ENCODE results near the gene KTN1. TPM values are rescaled to one million over a fixed set of nuclear protein-coding genes. Genes with fewer than 3 reads are reported as not detected.

The KTN1 gene
- total and polyA plus RNA-seq, 2 experiments from 2014 or later = 119 to 225 TPM

GRCh38 chr14:55583942-55584468, 4.0 kb downstream of the KTN1 start:
- H3K36me3 ChIP-seq (ENCODE audit: low read depth) = no peaks in the 10 kb centered on the region
- peaks cover 86% of the 10 kb centered on the region for H3K79me2 ChIP-seq (ENCODE audit: insufficient read depth)
- WGBS, 2 experiments (ENCODE audit: low coverage in 1 of 2, low lambda C conversion rate in 2 of 2, missing lambda C conversion rate in 2 of 2) = 98% methylated on average over 2 of the region's 2 CpGs
- no peak for TF ChIP-seq EZH2phosphoT487 (IDR thresholded peaks at IDR 0.05; ENCODE audit: insufficient read depth, low read depth)
- TF ChIP-seq EZH2 (IDR thresholded peaks at IDR 0.05; ENCODE audit: insufficient read depth, poor library complexity, severe bottlenecking) = no peak
- no peaks in the 10 kb centered on the region for H3K9me3 ChIP-seq (ENCODE audit: low read depth)
- no peaks in the 10 kb centered on the region for H3K9me2 ChIP-seq (ENCODE audit: insufficient read depth)
- H3K27ac ChIP-seq = no peak overlapping the region
- H3K4me2 ChIP-seq (ENCODE audit: unreplicated experiment) = no peak overlapping the region
- H3K4me1 ChIP-seq (ENCODE audit: insufficient read depth) = peaks cover 61% of the 10 kb centered on the region
- no peak overlapping the region for H3K9ac ChIP-seq
- H4K20me1 ChIP-seq (ENCODE audit: insufficient read depth) = peaks cover 26% of the 10 kb centered on the region
- H3F3A ChIP-seq (ENCODE audit: insufficient read depth) = peaks cover 23% of the 10 kb centered on the region
- H3K4me3 ChIP-seq = no peak overlapping the region
- H2AFZ ChIP-seq = no peak overlapping the region
- no peak for DNase-seq
- in situ Hi-C loops (cut with MboI) = no loop called here
- no peaks in the 10 kb centered on the region for H3K27me3 ChIP-seq (replicated peaks; ENCODE audit: insufficient read depth)

- WGBS, 2 experiments (ENCODE audit: low coverage in 1 of 2, low lambda C conversion rate in 2 of 2, missing lambda C conversion rate in 2 of 2) = 87 to 94% methylated on average over 2 of the region's 2 CpGs
- no peaks in the 10 kb centered on the region for H3K9me2 ChIP-seq (ENCODE audit: insufficient read depth)
- peaks cover 100% of the 10 kb centered on the region for H3K79me2 ChIP-seq (ENCODE audit: insufficient read depth)
- peaks cover 65% of the 10 kb centered on the region for H3K4me1 ChIP-seq (ENCODE audit: insufficient read depth)
- peak overlapping the region; percentile 4 for H3K4me2 ChIP-seq (ENCODE audit: unreplicated experiment)
- DNase-seq = peak; percentile 54
- no peaks in the 10 kb centered on the region for H3K27me3 ChIP-seq (replicated peaks; ENCODE audit: insufficient read depth)
- no peak overlapping the region for H3K9ac ChIP-seq
- in situ Hi-C loops (cut with MboI) = no loop called here
- no peak overlapping the region for H3K4me3 ChIP-seq
- H3K36me3 ChIP-seq (ENCODE audit: low read depth) = no peaks in the 10 kb centered on the region
- no peaks in the 10 kb centered on the region for H3K9me3 ChIP-seq (ENCODE audit: low read depth)
- peaks cover 26% of the 10 kb centered on the region for H4K20me1 ChIP-seq (ENCODE audit: insufficient read depth)
- H3F3A ChIP-seq (ENCODE audit: insufficient read depth) = peaks cover 32% of the 10 kb centered on the region
- H2AFZ ChIP-seq = no peak overlapping the region
- TF ChIP-seq EZH2 (IDR thresholded peaks at IDR 0.05; ENCODE audit: insufficient read depth, poor library complexity, severe bottlenecking) = no peak
- no peak for TF ChIP-seq EZH2phosphoT487 (IDR thresholded peaks at IDR 0.05; ENCODE audit: insufficient read depth, low read depth)
- peak overlapping the region; percentile 24; the same call in 1 of the 2 replicates for H3K27ac ChIP-seq
These were observed 5.8 kb downstream of the KTN1 start for GRCh38 chr14:55585854-55586253.

- in situ Hi-C loops (cut with MboI) = no loop called here
- no peak overlapping the region for H3K4me3 ChIP-seq
- WGBS, 2 experiments (ENCODE audit: low coverage in 1 of 2, low lambda C conversion rate in 2 of 2, missing lambda C conversion rate in 2 of 2) = 96 to 97% methylated on average over 2 of the region's 2 CpGs
These were observed 6.4 kb downstream of the KTN1 start for GRCh38 chr14:55586411-55586810.

GRCh38 chr14:55587847-55588246, 7.8 kb downstream of the KTN1 start:
- peaks cover 32% of the 10 kb centered on the region for H3F3A ChIP-seq (ENCODE audit: insufficient read depth)
- H3K4me3 ChIP-seq = no peak overlapping the region
- peak overlapping the region; percentile 51 for H3K27ac ChIP-seq
- H3K9ac ChIP-seq = 0 out of 2 replicates have a peak overlapping the region, but pooled peaks have one; percentile 10
- no peaks in the 10 kb centered on the region for H3K9me3 ChIP-seq (ENCODE audit: low read depth)
- no peak for DNase-seq
- peak overlapping the region; percentile 37 for H3K4me2 ChIP-seq (ENCODE audit: unreplicated experiment)
- TF ChIP-seq EZH2phosphoT487 (IDR thresholded peaks at IDR 0.05; ENCODE audit: insufficient read depth, low read depth) (no peak), EZH2 (IDR thresholded peaks at IDR 0.05; ENCODE audit: insufficient read depth, poor library complexity, severe bottlenecking) (no peak)
- in situ Hi-C loops (cut with MboI) = no loop called here
- no peaks in the 10 kb centered on the region for H3K27me3 ChIP-seq (replicated peaks; ENCODE audit: insufficient read depth)
- peaks cover 23% of the 10 kb centered on the region for H4K20me1 ChIP-seq (ENCODE audit: insufficient read depth)
- no peaks in the 10 kb centered on the region for H3K9me2 ChIP-seq (ENCODE audit: insufficient read depth)
- peaks cover 100% of the 10 kb centered on the region for H3K79me2 ChIP-seq (ENCODE audit: insufficient read depth)
- peaks cover 51% of the 10 kb centered on the region for H3K4me1 ChIP-seq (ENCODE audit: insufficient read depth)
- 6 to 8% methylated on average over 1 of the region's 1 CpG for WGBS, 2 experiments (ENCODE audit: low coverage in 1 of 2, low lambda C conversion rate in 2 of 2, missing lambda C conversion rate in 2 of 2)
- H2AFZ ChIP-seq = no peak overlapping the region
- no peaks in the 10 kb centered on the region for H3K36me3 ChIP-seq (ENCODE audit: low read depth)

More at GRCh38 chr14:55586411-55586810, 6.4 kb downstream of the KTN1 start:
- H3K27me3 ChIP-seq (replicated peaks; ENCODE audit: insufficient read depth) = no peaks in the 10 kb centered on the region
- peaks cover 26% of the 10 kb centered on the region for H4K20me1 ChIP-seq (ENCODE audit: insufficient read depth)
- no peak overlapping the region for H3K9ac ChIP-seq
- peaks cover 65% of the 10 kb centered on the region for H3K4me1 ChIP-seq (ENCODE audit: insufficient read depth)
- H3F3A ChIP-seq (ENCODE audit: insufficient read depth) = peaks cover 32% of the 10 kb centered on the region
- H3K9me2 ChIP-seq (ENCODE audit: insufficient read depth) = no peaks in the 10 kb centered on the region
- H3K36me3 ChIP-seq (ENCODE audit: low read depth) = no peaks in the 10 kb centered on the region
- H3K27ac ChIP-seq = no peak overlapping the region; the same call in 1 of the 2 replicates
- TF ChIP-seq EZH2phosphoT487 (IDR thresholded peaks at IDR 0.05; ENCODE audit: insufficient read depth, low read depth) = no peak
- no peak for TF ChIP-seq EZH2 (IDR thresholded peaks at IDR 0.05; ENCODE audit: insufficient read depth, poor library complexity, severe bottlenecking)
- peak overlapping the region; percentile 4 for H3K4me2 ChIP-seq (ENCODE audit: unreplicated experiment)
- H2AFZ ChIP-seq = no peak overlapping the region
- no peaks in the 10 kb centered on the region for H3K9me3 ChIP-seq (ENCODE audit: low read depth)
- no peak for DNase-seq
- peaks cover 100% of the 10 kb centered on the region for H3K79me2 ChIP-seq (ENCODE audit: insufficient read depth)

Data from GM23248 (cell line).